HG02981 (cell line): ENCODE measurements around the gene EPHB1.

Source experiments
- ATAC-seq: cut with Tn5 transposase; IDR thresholded peaks from one replicate; pipeline ENCODE4 v1.9.1; 2021; ENCODE audit warnings: mild to moderate bottlenecking, moderate library complexity; ENCODE audit not compliant: unreplicated experiment

Gene EPHB1

GRCh38 chr3:134840459-134840858 is 45.4 kb downstream of the EPHB1 start:
- no peak for ATAC-seq

GRCh38 chr3:134846084-134846483 is 51.0 kb downstream of the EPHB1 start:
- no peak for ATAC-seq

DNA sequence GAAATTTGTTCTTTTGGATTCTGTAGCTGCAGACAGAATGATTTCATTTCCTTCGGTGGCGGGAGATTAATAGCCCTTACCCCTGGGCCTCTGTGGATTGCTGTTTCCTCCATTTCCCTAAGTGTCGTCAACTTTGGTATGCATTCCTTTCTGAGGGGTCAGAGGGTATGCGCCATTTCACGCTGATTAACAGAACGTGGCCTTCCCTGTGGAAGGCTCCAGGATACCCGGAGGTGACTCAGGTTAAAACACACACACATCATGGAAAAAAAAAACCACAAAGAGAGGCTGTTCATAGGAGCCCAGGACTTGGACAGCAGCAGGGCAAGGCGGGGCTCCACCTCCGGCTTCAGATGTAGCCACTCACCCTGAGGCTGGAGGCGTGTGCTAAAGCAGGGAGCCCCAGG is 51.9 kb downstream of the EPHB1 start:
- no peak for ATAC-seq

GRCh38 chr3:134847349-134847748 is 52.3 kb downstream of the EPHB1 start:
- no peak for ATAC-seq

GRCh38 chr3:134849561-134849960 is 54.5 kb downstream of the EPHB1 start:
- ATAC-seq: no peak

GRCh38 chr3:134850761-134851160 is 55.7 kb downstream of the EPHB1 start:
- no peak for ATAC-seq

- ATAC-seq: no peak
Measured at GRCh38 chr3:134852132-134852531, 57.1 kb downstream of the EPHB1 start.

DNA sequence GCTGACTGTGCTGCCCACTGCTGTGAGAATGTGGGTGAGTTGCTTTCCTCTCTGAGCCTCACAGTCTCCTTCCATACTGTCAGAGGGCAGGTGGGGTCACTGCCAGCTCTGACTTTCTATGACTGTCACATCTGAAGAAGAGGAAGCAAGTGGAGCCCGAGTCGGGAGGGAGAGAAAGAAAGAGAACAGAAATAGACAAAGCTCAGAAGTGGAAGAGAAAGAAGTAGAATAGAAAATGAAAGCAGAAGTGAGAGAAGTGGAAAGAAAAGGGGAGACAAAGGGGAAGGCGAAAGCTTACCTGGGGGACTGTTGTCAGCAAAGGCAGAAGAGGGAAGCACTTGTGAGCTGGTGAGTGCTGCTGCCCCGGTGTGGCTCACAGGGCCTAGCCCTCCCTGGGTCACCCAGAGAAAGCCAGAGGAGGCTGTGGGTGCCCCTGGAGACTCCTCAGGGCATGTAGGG is 57.9 kb downstream of the EPHB1 start:
- peak; percentile 94 for ATAC-seq

- ATAC-seq: no peak
Measured at GRCh38 chr3:134854254-134854653, 59.2 kb downstream of the EPHB1 start.

DNA sequence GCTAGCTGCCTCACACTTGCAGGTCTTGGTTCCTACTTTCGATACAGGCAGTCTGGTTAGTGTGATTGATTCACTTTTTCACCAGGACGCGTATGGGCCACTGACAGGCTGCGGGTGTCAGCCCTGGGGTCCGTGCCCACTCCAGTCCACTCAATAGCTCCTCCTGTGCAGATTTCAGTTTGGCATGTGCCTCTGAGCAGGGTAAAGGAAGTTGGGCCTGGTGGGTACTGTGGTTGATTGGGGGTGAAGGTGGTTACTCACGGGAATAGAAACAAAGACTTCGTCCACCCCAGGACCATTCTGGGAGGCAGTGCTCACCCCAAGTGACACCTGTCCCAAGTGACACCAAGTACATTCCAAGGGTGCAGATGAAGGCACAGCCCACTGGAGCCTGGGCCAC is 62.3 kb downstream of the EPHB1 start:
- no peak for ATAC-seq

GRCh38 chr3:134857776-134858362 is 62.8 kb downstream of the EPHB1 start:
- no peak for ATAC-seq

DNA sequence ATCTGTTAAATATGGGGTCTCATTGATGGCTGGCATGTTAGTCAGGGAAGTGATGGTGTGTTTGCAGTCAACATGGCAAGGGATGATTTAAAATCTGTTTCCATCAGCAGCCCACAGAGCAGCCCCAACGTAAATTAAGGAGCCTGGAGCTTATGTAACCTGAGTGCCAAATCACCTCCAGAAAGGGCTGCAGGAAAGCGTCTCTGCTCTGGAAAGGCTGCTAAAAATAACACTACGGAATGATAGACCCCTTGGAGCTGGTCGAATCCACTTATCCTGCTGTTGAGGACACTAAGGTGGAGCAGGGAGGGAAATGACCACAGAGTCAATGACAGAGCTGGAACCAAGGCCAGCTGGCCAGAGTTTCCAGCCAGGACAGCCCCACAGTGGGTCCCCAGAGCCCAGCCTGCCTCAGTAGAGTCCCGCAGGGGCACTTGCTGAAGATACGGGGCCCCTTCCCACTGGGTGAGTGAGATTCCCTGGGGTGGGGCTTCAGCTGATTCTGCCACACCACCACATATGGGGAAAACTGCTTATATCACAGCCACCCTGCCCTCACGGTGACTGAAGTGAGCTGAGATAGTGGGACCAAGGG is 63.5 kb downstream of the EPHB1 start:
- ATAC-seq: no peak

DNA sequence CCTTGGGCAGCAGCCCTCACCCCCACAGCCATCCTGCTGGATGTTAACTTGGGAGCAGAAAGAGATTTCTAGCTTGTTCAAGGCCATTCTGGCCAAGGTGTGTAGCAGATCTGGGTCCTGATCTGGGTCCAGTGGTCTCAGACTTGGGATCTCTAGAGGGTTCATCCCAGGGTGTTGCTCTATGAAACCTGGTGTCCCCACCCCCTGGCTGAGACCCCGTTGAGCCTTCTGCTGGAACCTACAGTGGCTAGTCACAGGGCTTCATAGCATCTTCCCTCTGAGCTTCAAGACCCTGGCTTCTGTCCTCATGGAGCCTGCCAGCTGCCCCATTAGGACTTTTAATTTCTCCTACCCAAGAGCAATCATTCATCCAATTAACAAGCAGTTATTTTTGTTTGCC is 64.3 kb downstream of the EPHB1 start:
- no peak for ATAC-seq

- ATAC-seq: no peak
Measured at GRCh38 chr3:134860141-134860540, 65.1 kb downstream of the EPHB1 start.

DNA sequence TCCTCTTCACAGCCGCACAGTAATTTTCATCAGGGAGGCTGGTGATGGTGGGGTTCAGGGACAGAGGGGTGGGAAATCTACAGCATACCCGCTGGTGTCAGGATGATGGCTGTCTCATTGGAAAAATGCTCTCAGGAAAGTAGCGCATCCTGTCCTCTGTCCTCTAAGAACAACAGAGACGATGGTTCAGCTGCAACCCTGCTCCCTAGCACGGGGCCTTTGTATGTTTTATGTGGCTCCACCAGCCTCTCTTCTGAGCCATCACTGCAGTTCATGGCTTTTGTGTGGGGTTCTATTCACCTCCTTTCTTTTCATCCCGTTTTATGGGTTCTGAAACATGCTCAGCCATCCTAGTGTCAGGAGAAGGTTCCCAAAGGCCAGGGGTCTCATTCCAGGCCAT is 68.9 kb downstream of the EPHB1 start:
- ATAC-seq: no peak

DNA sequence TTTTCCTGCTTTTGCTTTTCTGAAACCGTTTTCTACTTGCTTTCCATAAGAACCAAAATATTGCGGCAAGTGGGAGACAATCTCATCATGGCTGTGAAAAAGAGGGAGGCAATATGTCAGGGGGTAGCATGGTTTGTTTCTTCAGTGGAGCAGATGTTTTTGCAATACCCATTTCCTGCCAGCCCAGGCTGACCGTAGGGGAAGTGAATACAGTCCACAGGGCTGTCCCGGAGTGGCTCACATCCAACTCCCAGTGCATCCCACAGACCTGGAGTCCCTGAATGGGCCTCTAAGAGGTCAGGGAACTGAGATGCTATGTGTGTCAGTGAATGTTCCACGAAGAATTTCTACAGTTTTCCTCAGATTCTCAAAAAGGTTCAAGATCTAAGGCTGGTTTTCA is 69.6 kb downstream of the EPHB1 start:
- no peak for ATAC-seq

GRCh38 chr3:134867277-134867676 is 72.2 kb downstream of the EPHB1 start:
- no peak for ATAC-seq

- ATAC-seq: no peak
Measured at GRCh38 chr3:134869153-134869726, 74.2 kb downstream of the EPHB1 start.

GRCh38 chr3:134871818-134872217 is 76.8 kb downstream of the EPHB1 start:
- no peak for ATAC-seq

DNA sequence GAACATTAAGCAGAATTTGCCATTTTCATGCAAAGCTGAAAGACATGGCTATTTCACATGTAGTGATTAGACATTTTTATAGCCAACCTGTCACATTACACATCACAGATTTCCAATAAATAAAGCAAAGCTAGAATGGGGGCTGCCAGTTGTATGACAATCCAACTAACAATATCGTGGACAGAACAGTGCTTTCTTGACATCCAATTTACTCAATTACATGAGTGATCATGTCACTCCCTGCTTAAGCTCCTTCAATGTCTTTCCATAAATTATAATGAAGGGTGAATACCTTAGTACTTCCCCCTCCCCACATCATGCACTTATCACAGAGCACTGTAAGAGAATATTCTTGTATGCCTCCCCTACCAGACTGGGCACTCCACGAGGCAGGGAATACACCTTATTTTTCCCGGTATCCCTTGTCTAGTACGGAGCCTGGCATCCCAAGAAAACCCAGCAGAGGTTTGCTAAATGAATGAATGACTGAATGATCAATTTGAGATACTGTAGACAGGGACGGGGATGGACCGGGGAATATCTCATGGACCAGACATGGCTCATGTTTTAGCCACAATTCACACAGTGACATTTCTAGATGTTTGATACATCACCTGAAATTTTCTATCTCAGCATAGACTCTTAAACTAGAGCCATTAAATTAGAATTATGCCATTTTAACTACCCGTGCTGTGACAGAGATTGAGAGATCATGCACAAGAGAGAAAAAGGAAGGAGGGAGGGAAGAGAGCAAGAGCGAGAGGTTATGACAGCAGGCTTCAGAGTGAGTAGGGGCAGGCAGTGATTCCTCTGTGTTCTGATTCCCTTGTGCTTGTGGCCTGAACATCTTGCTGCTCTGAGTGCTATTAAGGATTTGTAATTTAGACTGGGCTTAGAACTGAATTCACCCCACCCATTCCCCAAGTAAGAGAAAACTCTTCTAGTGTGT is 77.7 kb downstream of the EPHB1 start:
- no peak for ATAC-seq

- no peak for ATAC-seq
Measured at GRCh38 chr3:134873789-134874188, 78.7 kb downstream of the EPHB1 start.
